Sciatic nerve (tissue), 2 donors: Measurements from ENCODE around the gene PAM16. TPM values are rescaled to one million over a fixed set of nuclear protein-coding genes. Genes with fewer than 3 reads are reported as not detected.

Experiments
- ATAC-seq: fragments of 200-7000 bp; cut with Tn5 transposase; one replicate; pipeline ENCODE4 v1.9.1; 2020; ENCODE audit warnings: mild to moderate bottlenecking, moderate library complexity
- DNase-seq: peaks from one replicate; pipeline ENCODE4 v3.0.0-alpha.2; 2020; ENCODE audit warnings: low spot score
- intact Hi-C: fragments of 100-400 bp; cut with DNase I; formaldehyde crosslinking; loops from one replicate; pipeline ENCODE4 v1.14.2; 2022
- total RNA-seq: library from RNA; stranded (reverse); fragmentation: NEBNext Ultra II Directional; extraction: Animal tissue kit (Norgen Biotek cat#: 25700); gene quantifications from one replicate; pipeline ENCODE4 v1.2.1, GENCODE V29; 2021
- donor health status: DM: no; HTN: no; CAD: no.
- donor health status: DM: no; HTN: no; CAD: no.

PAM16 gene
- total RNA-seq, 1 donor from 2014 or later, result 37.8 TPM

DNA sequence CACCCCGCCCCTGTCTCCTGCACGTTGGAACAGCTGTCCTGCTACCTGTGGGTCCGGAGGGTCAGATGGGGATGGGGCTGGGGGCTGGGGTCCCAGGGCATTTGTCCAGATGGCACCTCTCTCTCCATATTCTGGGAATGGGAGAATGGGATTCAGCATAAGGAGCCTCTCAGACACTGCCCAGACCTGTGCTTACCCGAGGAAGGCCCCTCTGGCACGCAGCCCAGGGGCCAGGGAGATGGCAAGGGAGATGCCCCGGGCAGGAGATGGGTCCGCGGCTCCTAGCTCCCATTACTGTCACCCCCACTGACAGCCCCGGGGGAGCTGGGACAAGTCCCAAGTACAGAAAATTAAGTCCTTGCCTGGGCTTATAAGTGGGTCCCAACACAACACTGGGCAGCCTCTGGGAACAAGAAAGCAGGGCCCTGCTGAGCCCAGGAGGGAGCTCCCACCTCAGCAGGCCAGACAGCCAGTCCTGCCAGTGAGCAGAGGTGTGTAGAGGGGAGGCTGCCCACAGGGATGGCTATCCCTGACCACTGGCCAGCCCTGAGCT is 22.3 kb upstream of the PAM16 start:
- DNase-seq (no peak), ATAC-seq (no peak)
- intact Hi-C loops, result no loop called here

DNA sequence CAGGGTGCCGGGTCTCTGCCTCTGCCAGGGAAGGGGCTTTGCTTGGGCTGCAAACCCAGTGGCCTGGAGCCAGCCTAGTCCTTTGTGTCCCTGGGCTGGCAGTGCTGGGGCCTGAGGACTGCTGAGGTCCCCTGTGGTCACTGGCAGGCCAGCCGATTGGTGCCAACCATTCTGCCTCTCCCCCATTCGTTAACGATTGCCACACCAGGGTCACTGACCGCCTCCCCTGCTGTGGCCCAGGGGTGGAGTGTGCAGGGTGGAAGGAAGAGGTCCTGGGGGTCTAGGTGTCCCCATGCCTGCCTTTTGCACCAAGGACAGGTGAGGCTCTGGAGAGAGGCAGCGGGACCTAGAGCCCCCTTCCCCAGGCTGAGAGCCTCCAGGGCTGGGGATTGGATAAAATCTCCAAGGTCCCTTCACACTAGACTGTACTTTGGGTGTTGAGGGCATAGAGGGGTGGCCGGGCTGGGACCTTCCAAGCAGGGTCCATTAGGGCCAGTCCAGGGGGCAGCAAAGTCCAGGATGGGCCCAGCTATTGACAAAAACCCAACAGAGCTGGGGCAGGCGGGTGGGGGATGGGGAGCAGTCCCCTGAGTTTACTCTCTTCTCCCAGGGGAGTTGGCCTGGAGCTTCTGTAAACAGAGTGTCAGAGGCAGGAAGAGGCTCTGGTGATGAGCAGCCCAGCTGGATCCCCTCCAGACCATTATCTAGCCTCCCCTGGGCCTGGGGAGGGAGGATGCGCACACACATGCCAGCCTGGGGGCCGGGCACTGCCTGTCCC is 21.6 kb upstream of the PAM16 start:
- ATAC-seq (no peak), DNase-seq (no peak)
- intact Hi-C loops, result no loop called here

GRCh38 chr16:4372001-4372577 is 21.0 kb upstream of the PAM16 start:
- ATAC-seq, result no peak
- DNase-seq, result no peak
- intact Hi-C loops, result no loop called here

- DNase-seq, result peak; percentile 94
Observed at GRCh38 chr16:4371357-4372000, 20.4 kb upstream of the PAM16 start, which contains the start of gene VASN. VASN (plus strand) TSS chr16:4371848; CDS start chr16:4380878, 9,030 bp downstream.

DNA sequence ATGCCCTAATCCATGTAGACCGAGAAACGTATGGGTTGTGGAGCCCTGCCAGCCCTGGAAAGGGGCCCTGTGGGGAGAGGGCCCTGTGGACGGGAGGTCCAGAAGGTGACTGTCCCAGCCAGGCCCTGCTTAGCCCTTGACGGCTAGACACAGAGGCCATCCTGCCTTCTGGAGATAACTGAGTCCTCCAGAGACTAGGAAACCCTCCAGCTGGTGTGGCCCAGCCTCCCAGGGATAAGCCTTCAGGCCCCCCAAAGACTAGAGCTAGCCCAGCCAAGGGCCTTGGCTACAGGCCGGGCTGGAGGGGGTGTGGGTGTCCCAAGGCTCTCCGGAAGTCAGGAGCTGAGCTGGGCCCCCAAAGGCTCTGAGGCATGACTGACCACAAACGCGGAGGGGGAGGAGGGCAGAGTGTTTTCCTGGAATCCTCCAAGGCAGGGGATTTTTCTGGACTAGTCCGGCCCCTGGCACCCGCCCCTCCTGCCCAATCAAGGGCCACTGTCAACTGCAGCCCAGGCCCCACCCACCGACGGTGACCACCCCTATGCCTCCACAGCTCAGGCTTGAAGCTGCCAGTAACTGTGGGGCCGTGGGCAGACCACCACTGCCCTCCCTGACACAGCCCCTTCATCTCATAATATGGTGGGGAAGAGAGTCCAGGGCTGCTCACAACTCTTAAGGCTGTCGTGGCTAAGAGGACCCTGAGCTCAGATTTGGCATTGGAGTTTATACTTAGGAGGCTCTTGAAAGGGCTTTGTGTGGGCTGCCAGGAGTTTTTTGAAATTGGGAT is 19.6 kb upstream of the PAM16 start:
- ATAC-seq (peak; percentile 70), DNase-seq (peak; percentile 89)
- intact Hi-C loops, result no loop called here

More at GRCh38 chr16:4371357-4372000, 20.4 kb upstream of the PAM16 start, which contains the start of gene VASN:
- peak; percentile 69 for ATAC-seq
- intact Hi-C loops, result no loop called here

GRCh38 chr16:4370151-4370550 is 19.0 kb upstream of the PAM16 start:
- no peak for ATAC-seq
- no peak for DNase-seq
- intact Hi-C loops, result no loop called here

DNA sequence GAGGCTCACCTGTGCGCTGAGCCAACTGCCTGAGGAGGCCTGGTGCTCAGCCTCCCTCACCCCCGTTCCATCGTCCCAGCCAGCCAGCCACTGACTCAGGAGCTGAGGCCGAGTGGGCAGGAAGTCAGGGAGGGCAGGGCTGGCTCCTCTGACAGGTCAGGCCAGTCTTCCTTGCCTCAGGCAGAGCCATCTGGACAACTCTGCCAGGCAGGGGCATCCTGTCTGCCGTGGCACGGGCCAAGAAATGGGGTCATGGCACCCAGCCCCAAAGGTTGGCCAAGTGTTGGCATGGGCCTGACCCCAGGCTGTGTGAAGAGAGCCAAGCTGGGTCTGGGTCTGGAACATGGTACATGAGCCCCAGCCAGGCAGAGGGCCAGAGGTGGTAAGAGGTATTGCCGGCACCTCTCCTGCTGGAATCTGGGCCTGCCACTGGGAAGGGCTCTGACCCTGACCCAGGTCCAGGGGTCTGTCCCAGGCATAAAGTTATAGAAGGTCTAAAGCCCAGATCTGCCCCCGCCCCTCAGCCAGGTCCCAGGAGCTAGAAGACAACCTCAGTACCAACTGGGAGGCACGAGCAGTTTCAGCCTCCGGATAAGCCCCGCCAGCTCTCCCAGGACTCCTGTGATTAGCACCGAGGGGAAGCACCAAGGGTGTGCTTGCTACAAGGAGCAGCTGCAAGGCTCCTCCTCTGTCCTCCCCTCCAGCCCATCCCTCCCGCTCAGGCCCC is 18.0 kb upstream of the PAM16 start:
- no peak for ATAC-seq
- intact Hi-C loops, result no loop called here
- DNase-seq, result no peak

DNA sequence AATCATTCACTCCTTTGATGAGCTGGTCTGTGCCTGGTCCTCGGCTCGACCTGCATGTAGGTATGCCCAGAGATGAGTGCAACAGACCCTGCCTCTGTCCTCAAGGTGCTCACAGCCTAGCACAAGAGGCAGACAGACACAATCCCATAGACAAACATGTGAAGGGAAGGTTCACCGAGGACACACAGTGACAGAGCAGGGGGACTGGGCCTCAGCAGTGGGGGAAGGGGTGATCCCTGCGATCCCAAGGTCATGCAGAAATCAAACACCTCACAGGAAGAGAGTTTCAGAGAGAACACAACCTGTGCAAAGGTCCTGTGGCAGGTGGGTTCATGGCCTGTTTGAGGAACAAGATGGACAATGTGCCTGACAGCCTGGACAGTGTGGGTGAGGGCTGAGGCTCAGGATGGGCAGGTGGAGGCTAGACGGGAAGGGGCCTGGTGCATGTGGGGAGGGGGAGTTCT is 16.3 kb upstream of the PAM16 start:
- ATAC-seq (no peak), DNase-seq (no peak)
- intact Hi-C loops, result no loop called here

DNA sequence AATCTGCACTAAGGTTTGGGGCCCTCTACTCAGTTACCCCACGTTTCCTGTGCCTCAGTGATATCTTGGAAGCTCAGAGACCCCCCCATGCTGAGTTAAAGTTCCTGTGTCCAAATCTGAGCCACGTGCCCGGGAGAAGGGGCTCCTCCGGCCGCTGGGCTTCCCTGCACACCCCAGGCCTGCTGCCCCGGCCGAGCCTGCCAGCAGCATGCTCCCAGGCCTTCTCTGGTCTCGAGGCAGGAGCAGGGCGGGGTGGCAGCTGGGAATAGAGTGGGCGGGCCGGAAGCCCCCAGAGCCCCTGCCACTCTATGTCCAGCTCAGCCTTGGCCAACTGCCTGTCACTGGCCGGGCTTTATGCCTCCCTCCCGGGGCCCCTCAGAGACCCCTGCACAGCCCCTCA is 14.9 kb upstream of the PAM16 start:
- DNase-seq (no peak), ATAC-seq (no peak)
- intact Hi-C loops, result no loop called here

DNA sequence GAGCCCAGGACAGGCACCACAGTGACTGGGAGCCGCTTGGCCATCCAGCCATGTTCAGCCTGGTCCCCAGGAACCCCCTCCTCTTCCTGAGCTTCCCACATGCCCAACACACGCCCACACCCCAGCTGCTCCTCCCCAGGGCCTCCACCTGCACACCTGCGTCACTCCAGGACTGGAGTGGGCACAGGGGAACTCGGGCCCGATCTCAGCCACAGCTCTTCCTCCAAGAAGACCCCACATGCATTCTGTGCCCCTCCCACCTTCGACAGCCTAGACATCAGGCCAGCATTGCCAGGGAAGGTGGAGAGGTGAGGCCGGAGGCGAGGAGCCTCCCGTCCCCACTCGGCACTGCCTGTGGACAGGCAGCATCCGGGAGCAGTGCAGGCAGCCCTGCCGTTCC is 14.5 kb upstream of the PAM16 start:
- DNase-seq, result no peak
- no peak for ATAC-seq
- intact Hi-C loops, result no loop called here

GRCh38 chr16:4365014-4365406 is 13.9 kb upstream of the PAM16 start:
- DNase-seq (no peak), ATAC-seq (no peak)
- intact Hi-C loops, result no loop called here

DNA sequence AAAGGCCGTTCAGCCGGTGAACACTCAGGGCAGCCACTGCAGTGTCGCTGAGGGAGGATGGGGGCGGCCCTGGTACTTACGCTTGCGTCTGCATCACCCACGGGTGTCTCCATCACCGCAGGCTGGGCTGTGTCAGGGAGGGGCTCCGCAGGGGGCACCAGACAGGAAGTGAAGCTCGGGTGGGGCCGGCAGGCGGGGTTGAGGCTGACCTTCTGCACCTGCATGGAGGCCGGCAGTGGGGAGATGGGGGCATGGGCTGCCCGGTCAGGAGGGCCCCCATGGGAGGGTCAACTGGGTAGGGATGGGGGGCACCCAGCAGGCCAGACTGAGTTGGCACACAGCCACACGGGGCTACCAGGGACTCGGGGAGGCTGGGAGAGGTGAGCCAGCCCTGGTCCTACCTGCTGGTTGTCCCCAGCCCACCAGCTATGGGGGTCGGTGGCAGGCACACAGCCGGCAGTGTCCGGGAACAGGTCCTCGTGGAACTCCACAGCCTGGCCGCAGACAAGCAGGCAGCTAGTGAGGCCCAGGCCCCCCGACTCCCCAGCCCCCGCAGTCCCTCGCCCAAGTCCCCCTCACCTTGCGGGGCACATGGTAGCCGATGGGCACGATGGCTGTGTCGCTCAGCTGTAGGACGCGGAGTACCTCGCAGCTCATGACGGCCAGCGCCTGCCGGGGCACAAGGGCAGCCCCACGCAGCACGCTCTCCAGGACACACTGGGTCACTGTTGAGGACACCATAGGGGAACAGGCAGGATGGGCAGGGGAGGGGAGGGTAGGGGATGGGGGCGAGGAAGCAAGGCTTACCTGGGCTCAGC is 13.3 kb upstream of the PAM16 start:
- ATAC-seq (no peak), DNase-seq (no peak)
- intact Hi-C loops, result no loop called here

- intact Hi-C loops, result no loop called here
- ATAC-seq (no peak), DNase-seq (no peak)
Observed at GRCh38 chr16:4362476-4363135, 11.5 kb upstream of the PAM16 start.

GRCh38 chr16:4361944-4362311 is 10.8 kb upstream of the PAM16 start:
- ATAC-seq (no peak), DNase-seq (no peak)
- intact Hi-C loops, result no loop called here

DNA sequence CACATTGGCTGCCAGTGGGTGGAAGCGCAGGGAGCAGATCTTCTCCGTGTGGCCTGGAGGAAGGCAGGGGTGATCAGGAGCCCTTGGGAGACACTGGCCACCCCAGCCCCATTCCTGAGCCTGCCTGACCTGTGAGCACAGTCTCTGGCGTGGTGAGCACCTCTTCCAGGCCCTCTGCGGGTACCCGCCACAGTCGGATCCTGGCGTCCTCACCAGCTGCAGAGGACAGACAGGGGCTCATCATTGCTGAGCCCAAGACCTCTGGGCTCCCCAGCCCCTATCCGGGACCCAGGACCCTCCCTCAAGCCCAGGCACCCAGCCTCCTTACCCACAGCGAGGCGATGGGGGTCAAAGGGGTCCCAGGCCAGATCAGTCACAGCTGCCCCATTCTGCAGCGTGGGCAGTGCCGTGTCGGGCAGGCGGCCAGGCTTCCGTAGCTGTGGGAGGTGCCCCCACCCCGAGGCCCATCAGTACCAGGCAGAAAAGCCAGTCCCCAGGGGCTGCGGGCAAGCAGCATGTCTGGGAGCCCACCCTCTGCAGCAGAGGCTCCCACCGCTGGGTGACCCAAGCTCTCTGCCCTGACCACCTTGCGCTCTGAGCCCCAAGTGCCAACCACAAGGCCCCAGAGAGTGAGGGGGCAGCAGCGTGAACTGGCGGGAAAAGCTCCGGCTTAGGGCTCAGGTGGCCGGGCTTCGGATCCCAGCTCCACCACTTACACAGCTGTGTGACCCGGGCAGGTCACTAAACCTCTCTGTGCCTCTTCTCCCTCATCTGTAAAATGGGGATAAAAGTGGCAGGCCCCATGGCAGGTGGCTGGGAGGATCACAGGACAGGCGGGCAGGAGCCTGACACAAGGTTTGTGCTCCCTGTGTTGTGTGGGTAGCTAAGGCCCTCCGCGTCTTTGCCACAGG is 10.2 kb upstream of the PAM16 start:
- DNase-seq, result no peak
- no peak for ATAC-seq
- intact Hi-C loops, result no loop called here

- ATAC-seq (peak; percentile 13), DNase-seq (no peak)
- intact Hi-C loops, result no loop called here
Observed at GRCh38 chr16:4360538-4361021, 9.5 kb upstream of the PAM16 start.
